NCI-H2171 (cell line): ENCODE data around the gene SAE1.
"Not testable (repeated sequence)": the region's sequence is repeated elsewhere in the genome, so short reads cannot be mapped to it uniquely, and the experiment has no call there.

Source experiments
- DNase-seq: peaks from one replicate; lab custom pipeline; 2025; lab: John Stamatoyannopoulos, UW

The SAE1 gene

DNA sequence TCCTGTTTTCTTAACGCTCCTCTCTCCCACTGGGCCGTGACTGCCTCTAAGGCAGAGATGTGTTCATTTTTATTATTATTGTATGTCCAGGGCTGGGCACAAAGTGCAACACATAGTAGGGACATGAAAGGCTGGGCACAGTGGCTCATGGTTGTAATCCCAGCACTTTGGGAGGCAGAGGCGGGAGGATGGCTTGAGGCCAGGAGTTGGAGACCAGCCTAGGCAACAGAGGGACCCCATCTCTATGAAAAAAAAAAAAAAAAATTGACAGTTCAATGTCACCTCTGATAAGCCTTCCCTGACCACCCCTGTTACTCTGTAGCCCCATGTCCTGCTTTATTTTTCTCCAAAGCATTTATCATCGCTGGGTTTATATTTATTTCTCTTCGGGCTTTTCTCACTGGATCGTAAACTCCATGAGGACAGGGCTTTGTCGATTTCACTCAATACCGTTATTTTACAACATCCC is 481 bp upstream of the SAE1 start:
- DNase-seq: no peak

DNA sequence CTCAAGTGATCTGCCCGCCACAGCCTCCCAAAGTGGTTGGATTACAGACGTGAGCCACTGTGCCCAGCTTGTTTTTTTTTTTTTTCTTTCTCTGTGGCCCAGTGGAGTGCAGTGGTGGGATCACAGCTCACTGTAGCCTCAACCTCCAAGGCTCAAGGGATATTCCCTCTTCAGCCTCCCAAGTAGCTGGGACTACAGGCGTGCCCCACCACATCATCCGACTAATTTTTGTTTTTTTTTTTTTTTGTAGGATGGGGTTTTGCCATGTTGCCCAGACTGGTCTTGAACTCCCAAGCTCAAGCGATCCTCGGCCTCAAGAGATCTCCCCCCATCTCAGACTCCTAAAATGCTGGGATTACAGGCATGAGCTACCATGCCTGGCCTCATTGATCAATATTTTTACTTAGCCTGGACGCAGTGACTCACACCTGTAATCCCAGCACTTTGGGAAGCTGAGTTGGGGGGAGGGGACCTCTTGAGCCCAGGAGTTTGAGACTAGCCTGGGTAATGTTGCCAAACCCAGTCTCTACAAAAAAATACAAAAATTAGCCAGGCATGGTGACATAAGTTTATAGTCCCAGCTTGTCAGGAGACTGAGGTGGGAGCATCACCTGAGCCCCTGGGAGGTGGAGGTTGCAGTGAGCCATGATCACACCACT is 1.7 kb downstream of the SAE1 start:
- DNase-seq: no peak

DNA sequence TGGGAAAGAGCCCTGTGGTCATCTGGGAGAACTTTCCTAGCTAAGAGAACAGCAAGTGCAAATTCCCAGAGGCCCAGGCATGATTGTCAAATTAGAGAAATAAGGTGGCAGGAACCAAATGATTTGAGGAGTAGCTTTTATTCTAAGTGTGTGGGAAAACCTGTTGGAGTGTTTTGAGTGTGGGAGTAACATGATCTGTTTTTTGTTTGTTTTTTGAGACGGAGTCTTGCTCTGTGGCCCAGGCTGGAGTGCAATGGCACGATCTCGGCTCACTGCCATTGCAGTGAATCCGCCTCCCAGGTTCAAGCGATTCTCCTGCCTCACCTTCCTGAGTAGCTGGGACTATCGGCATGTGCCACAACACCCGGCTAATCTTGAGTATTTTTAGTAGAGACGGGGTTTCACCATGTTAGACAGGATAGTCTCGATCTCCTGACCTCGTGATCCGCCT is 2.4 kb downstream of the SAE1 start:
- no peak for DNase-seq

DNA sequence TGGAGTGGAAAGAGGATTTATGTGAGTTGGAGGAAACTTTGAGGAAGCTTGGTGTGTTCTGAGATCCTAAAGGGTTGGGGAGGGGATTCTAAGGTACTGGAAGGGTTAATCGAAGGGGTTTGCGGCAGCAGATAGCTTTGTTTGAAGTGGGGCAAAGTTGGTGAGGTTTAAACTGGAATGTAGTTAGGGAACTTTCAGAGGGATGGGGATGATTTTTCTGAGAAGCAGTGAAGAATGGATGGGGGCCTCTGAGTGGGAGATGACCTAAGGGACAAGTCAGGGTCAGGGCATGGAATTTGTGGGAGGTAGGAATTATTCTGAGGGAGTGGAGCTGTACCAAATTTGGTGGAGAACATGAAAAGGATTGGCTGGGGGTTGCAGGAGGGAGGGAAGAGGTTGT is 3.9 kb downstream of the SAE1 start:
- no peak for DNase-seq

DNA sequence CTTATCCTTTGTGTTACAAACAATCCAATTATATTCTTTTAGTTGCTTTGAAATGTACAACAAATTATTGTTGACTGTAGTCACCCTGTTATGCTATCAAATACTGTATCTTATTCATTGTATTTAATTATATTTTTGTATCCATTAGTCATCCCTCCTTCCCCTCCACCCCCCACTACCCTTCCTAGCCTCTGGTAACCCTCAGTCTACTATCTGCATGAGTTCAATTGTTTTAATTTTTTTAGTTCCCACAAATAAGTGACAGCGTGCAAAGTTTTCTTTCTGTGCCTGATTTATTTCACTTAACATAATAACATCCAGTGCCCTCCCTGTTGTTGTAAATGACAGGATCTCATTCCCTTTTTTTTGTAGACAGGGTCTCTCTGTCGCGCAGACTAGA is 4.5 kb downstream of the SAE1 start:
- no peak for DNase-seq

- DNase-seq: not testable (repeated sequence)
Measured at GRCh38 chr19:47141252-47141651, 10.6 kb downstream of the SAE1 start.

DNA sequence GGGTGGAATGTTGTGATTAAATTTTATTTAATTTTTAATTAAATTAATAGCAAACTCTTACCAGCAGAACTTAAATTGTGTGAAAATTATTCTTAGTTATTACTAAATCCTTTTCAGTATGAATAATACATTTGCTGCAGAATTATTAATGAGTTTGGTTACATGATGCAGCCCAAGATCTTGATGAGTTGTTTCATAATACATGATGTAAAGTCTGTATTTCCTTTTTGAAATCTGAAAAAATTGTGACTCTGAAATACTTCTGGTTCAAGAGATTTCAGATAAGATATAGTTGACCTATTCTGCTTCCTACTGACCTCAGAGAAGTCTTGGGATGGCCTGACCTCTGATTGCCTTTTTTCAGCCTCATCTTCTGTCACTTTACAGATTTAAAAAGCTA is 11.1 kb downstream of the SAE1 start:
- no peak for DNase-seq

- DNase-seq: no peak
Measured at GRCh38 chr19:47142779-47143178, 12.1 kb downstream of the SAE1 start.

DNA sequence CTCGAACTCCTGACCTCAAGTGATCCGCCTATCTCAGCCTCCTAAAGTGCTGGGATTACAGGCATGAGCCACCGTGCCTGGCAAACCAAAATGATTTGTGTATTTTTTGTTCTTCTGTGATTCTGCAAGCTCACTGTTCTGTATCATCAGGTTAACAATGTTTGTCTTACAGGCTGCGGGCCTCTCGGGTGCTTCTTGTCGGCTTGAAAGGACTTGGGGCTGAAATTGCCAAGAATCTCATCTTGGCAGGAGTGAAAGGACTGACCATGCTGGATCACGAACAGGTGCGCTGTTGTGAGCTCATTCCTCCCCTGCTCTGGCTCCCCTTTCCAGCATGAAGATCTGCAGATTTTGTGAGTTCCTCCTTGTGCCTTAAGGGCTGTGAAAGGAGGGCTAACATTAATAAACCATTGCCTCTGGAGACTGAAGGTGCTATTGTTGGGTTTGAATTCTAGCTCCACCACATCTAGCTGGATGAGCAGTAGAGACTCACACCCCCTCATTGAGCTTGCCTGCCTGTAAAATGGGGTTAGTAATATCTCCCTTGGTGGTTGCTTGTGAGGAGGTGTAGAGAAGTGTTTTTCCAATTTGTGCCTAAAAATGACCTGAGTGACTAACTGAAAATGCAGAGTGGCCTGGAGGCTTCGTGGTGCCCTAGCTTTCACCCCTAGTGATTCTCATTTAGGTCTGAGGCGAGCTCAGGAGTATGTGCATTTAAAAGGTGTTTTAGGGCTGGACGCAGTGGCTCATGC is 12.9 kb downstream of the SAE1 start:
- no peak for DNase-seq

GRCh38 chr19:47144630-47145029 is 14.0 kb downstream of the SAE1 start:
- DNase-seq: no peak

GRCh38 chr19:47145639-47146486 is 15.2 kb downstream of the SAE1 start:
- DNase-seq: no peak

DNA sequence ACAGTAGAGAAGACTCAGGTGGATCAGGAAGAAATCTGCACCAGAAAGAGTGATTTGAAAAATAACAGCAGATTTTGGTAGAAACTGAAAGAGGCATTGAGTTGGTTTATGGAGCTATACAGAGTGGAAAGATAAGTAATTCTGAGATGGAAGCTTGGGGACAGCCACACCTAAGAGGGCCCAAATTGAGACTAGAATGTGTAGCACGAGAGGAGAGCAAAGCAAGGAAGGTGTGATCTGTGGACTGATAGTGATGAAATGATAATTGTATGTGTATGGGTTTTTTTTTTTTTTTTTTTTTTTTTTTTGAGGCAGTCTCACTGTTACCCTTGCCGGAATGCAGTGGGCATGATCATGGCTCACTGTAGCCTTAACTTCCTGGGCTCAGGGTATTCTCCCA is 16.3 kb downstream of the SAE1 start:
- DNase-seq: no peak

GRCh38 chr19:47151627-47152026 is 21.0 kb downstream of the SAE1 start:
- no peak for DNase-seq

GRCh38 chr19:47152205-47152604 is 21.6 kb downstream of the SAE1 start:
- DNase-seq: no peak

DNA sequence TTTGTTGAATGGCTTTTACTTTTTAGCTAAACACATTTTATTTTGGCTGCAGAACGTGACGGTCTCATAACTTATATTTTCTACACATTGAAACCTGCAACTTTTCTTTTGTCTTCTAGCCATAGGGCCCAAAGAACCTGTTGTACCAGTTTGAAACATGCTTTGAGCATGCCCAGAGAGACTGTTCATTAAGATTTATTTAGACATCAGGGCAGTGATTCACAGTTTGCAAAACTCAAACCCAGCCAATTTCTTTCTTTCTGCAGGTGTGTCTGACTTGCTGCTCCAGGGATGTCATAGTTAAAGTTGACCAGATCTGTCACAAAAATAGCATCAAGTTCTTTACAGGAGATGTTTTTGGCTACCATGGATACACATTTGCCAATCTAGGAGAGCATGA is 22.0 kb downstream of the SAE1 start:
- DNase-seq: no peak

DNA sequence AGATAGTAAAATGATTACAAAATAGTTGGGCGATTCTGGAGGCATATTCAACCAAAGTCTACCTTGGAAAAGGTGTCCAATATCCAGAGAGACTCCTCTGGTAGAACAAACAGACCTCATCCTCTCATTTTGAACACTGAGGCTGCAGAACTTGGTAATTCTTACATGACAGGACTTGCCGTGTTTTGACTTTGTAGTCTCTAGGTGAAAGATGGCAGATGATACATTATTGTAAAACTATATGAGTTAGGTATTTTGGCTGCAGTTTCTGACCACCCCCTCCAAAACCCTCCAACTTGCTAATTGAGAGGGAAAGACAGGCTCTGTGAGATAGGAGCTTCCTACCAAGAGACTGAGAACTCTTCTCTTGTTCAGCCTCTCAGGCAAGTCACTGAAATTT is 22.6 kb downstream of the SAE1 start:
- no peak for DNase-seq

- DNase-seq: no peak
Measured at GRCh38 chr19:47155148-47155547, 24.5 kb downstream of the SAE1 start.

DNA sequence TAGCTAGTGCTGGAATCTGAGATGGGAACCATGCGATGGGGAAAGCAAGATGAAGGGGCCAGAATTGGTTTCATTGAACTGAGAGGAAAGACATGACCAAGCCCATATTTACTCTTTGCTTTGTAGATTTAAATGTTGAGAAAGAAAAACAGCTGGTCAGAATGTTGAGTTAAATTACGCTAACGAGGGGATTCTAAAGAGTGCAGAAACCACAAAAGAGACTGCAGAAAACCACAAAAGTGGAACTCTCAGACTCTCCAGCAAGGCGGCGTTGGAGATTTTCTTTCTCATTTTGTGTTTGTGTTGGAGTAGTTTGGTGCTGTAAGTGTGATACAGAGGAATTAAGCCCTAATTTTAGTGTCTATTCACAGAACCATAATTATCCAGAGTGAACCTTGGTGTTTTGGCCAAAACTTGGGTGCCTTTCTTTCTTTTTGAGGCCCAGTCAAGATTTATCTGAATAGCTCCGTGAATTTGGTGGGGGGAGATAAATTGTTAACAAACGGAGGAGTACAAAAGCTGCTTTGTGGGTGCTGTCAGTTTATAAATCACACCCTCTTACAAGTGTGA is 26.3 kb downstream of the SAE1 start:
- DNase-seq: no peak

- no peak for DNase-seq
Measured at GRCh38 chr19:47157431-47158321, 27.0 kb downstream of the SAE1 start.

DNA sequence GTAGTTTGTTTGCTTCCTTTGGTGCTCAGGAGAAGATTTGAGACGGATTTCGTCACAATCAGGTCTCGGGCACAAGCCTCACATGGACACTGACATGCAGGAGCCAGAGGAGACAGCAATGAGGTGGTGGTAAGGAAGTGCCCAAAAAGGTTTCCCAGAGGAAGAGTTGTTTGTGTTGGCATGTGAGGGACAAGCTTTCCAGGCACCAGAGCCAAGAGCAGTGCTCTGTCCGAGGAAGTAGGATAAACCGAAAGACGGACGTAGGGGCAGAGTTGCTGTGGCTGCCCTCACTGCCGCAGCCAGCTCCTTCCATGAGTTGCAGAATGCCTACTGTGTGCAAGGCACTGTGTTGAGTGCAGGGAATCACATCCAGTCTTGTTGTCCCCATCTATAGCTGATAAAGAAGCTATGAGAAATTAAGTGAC is 27.7 kb downstream of the SAE1 start:
- DNase-seq: no peak

GRCh38 chr19:47158879-47159503 is 28.4 kb downstream of the SAE1 start:
- DNase-seq: no peak
